Pancreas (tissue), 10 donors: ENCODE results near the gene AKAP6. TPM values are rescaled to one million over a fixed set of nuclear protein-coding genes. Genes with fewer than 3 reads are reported as not detected.

Experiments
- ATAC-seq, 4 donors: fragments of 200-7000 bp; cut with Tn5 transposase; one replicate each; pipeline versions ENCODE4 v1.8.0 to v1.9.1; 2020; ENCODE audit warnings: mild to moderate bottlenecking in 4 of 4, moderate library complexity in 4 of 4
- DNase-seq, 6 donors: peaks; one replicate each; pipeline ENCODE4 v3.0.0-alpha.2; 2020
- FAIRE-seq: peaks from 2 replicates; lab custom pipeline; 2012; peaks lifted over from hg19 to GRCh38; lab: Jason Lieb, UNC
- H3K27ac ChIP-seq, 4 donors: fragments of 200-600 bp; sonication (generic); 1 replicate in 3 of 4; 2 replicates in 1 of 4; pipeline versions ENCODE4 v1.5.0 to v1.8.0; 2020
- H3K27me3 ChIP-seq, 4 donors: fragments of 200-600 bp; one replicate each; pipeline ENCODE4 v1.8.0; 2021
- H3K36me3 ChIP-seq, 3 donors: fragments of 200-600 bp; sonication (generic) in 1 of 3; one replicate each; pipeline versions ENCODE4 v1.5.0 to v1.8.0; 2020 to 2021
- H3K4me1 ChIP-seq, 3 donors: fragments of 200-600 bp; one replicate each; pipeline ENCODE4 v1.8.0; 2021
- H3K4me3 ChIP-seq, 4 donors: fragments of 200-600 bp; sonication (generic) in 2 of 4; one replicate each; pipeline versions ENCODE4 v1.5.0 to v1.8.0; 2020 to 2021
- H3K9me3 ChIP-seq, 4 donors: fragments of 200-600 bp; one replicate each; pipeline ENCODE4 v1.8.0; 2021
- CTCF ChIP-seq, 4 donors: fragments of 200-600 bp; sonication (generic) in 3 of 4; IDR thresholded peaks; one replicate each; pipeline versions ENCODE4 v1.5.0 to v1.8.0; 2021; ENCODE audit warnings: antibody characterized with exemption in 4 of 4
- WGBS, 2 donors: extraction: QIAGEN DNeasy Blood & Tissue Kit; methylation state at CpG; one replicate each; pipeline ENCODE4 v1.1.7; 2013; 5-methylcytosine and 5-hydroxymethylcytosine counted together
- intact Hi-C, 3 donors: fragments of 100-400 bp; cut with DNase I; formaldehyde crosslinking; loops; one replicate each; pipeline versions ENCODE4 v1.11.1 to v1.14.2; 2022
- polyA plus RNA-seq, 2 donors: library from polyadenylated mRNA; stranded (reverse); fragments of 200-250 nt; gene quantifications; one replicate each; pipeline ENCODE4 v1.2.3, GENCODE V29; 2013
- total RNA-seq, 6 donors: library from RNA; stranded (reverse); fragmentation: NEBNext Ultra II Directional in 4 of 6; extraction: Animal tissue kit (Norgen Biotek cat#: 25700) in 4 of 6; gene quantifications; one replicate each; pipeline versions ENCODE4 v1.2.1 to v1.2.4, GENCODE V29; 2021 to 2023
- donor health status: healthy with polysubstance abuse.
- donor health status: DM: no; HTN: no; CAD: no; lungs with moderate emphysema.
- donor health status: DM: no; HTN: no; CAD: no.
- donor health status: control.
- donor health status: control.
- donor health status: Bipolar disorder and iron deficiency.
- donor health status: DM: yes; HTN: yes; CAD: no.
- donor health status: DM: no; HTN: no; CAD: no.
- donor health status: DM: no; HTN: no; CAD: no.
- donor health status: DM: yes; HTN: yes; CAD: no.

AKAP6 gene
- total RNA-seq (1 to 10 TPM; 1.7 to 2.2 (median 2.0) TPM), polyA plus RNA-seq (under 1 TPM; 0.34 to 0.35 TPM)

DNA sequence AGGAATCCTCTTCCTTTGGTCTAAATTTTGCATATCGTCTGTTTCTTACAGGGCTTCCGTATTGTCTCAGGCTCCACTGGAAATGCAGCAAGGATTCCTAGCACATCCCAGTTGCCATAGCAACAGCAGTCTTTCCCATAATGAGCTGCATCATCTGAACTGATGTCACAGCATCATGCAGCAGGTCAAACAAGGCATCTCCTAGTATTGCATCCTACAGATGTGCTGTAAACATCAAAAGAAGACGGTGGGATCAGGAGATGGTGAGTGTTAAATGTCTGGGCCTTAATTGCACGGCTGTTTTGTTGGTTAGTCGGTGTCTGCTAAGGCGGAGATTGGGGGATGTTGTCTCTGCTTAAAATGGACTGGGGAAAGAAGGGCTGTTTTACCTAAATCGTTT is at the start of gene AKAP6:
Gene AKAP6 (plus strand): TSS at position 153 of the 400 bp plus-strand sequence. CDS start 104,196 bp downstream, outside the sequence.
- no peak for TF ChIP-seq CTCF (IDR thresholded peaks at IDR 0.05)
- Histone ChIP-seq H3K4me1 (no peaks in the 10 kb centered on the region), H3K9me3 (no peaks in the 10 kb centered on the region), H3K4me3 (no peak within 1 kb of the TSS), H3K27me3 (no peaks in the 10 kb centered on the region), H3K27ac (no peak within 1 kb of the TSS), H3K36me3 (no peaks in the 10 kb centered on the region)
- DNase-seq, result no peak
- no peak for ATAC-seq
- WGBS, 2 donors, result 70 to 86% methylated on average over 7 of the region's 7 CpGs
- intact Hi-C loops, result no loop called here
- no peak for FAIRE-seq

- no peak for DNase-seq
Measured at GRCh38 chr14:32286602-32287001, 42.5 kb upstream of the AKAP6 start.

DNA sequence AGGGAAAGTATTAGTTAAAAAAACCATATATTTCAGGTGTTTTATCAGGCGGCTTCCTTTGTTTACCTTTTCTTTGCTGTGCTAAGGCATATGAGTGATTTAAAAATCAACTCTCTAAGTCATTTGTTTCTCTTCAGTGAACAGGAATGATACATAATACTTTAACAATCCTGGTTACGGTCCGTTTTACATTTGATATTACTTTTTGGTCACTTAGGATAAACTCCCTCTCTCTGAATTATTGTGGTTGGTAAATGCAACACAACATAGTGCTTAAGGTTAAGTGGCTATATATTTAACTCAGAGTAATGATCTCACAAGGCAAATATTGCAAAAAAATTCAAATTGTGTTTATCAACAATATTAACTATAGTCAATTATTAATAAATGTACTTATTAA is 32.7 kb upstream of the AKAP6 start:
- FAIRE-seq (no peak), ATAC-seq (no peak), DNase-seq (no peak)
- Histone ChIP-seq H3K36me3 (no peaks in the 10 kb centered on the region), H3K27ac (no peak overlapping the region), H3K27me3 (no peaks in the 10 kb centered on the region), H3K9me3 (no peaks in the 10 kb centered on the region), H3K4me1 (peaks cover 0 to 3% (median 0%) of the 10 kb centered on the region in 3 donors), H3K4me3 (no peak overlapping the region)
- 73 to 76% methylated on average over 3 of the region's 3 CpGs for WGBS, 2 donors
- no peak for TF ChIP-seq CTCF (IDR thresholded peaks at IDR 0.05)
- intact Hi-C loops, result no loop called here

More at GRCh38 chr14:32286602-32287001, 42.5 kb upstream of the AKAP6 start:
- Histone ChIP-seq H3K9me3 (no peaks in the 10 kb centered on the region), H3K4me1 (no peaks in the 10 kb centered on the region), H3K36me3 (no peaks in the 10 kb centered on the region), H3K27me3 (no peaks in the 10 kb centered on the region), H3K4me3 (no peak overlapping the region), H3K27ac (no peak overlapping the region)
- no peak for TF ChIP-seq CTCF (IDR thresholded peaks at IDR 0.05)
- ATAC-seq, result no peak
- 61 to 64% methylated on average over 1 of the region's 1 CpG for WGBS, 2 donors
- intact Hi-C loops, result no loop called here
- no peak for FAIRE-seq

- Histone ChIP-seq H3K27ac (no peak overlapping the region), H3K36me3 (no peaks in the 10 kb centered on the region), H3K27me3 (no peaks in the 10 kb centered on the region), H3K4me3 (no peak overlapping the region), H3K4me1 (peaks cover 0 to 7% (median 0%) of the 10 kb centered on the region in 3 donors), H3K9me3 (no peaks in the 10 kb centered on the region)
- 80 to 85% methylated on average over 3 of the region's 3 CpGs for WGBS, 2 donors
- FAIRE-seq (no peak), DNase-seq (no peak), ATAC-seq (no peak)
- no peak for TF ChIP-seq CTCF (IDR thresholded peaks at IDR 0.05)
- intact Hi-C loops, result no loop called here
Measured at GRCh38 chr14:32298346-32298745, 30.8 kb upstream of the AKAP6 start.

DNA sequence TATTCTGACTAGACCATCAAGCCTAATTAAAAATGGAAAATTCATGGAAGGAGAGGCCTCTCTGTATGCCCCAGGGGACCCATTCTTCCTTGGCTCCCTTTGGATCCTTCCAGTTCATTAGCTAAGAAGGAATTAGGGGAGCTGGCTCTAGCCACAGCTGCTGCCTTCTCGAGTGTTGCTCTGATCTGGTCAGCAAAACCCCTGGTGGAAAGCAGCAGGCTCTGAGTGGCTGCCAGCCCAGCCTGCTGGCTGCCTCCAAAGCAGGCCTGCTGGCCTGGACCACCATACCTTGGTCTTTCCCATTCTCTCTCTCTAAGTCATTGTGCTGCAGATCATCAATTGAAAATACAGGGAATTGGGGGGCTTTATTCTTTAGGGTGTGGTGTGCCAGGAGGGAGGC is 29.0 kb upstream of the AKAP6 start:
- intact Hi-C loops, result no loop called here
- H3K9me3 ChIP-seq, result no peaks in the 10 kb centered on the region
- TF ChIP-seq CTCF (IDR thresholded peaks at IDR 0.05), result no peak
- no peak overlapping the region for H3K27ac ChIP-seq
- no peak overlapping the region for H3K4me3 ChIP-seq
- DNase-seq (peak in 1 of 6 donors; percentile 45), ATAC-seq (peak in 1 of 4 donors; percentile 39), FAIRE-seq (no peak)
- peaks cover 0 to 7% (median 0%) of the 10 kb centered on the region in 3 donors for H3K4me1 ChIP-seq
- H3K27me3 ChIP-seq, result no peaks in the 10 kb centered on the region
- 69 to 80% methylated on average over 1 of the region's 1 CpG for WGBS, 2 donors
- no peaks in the 10 kb centered on the region for H3K36me3 ChIP-seq
